Measurements from ENCODE around the gene CAB39.

DNA sequence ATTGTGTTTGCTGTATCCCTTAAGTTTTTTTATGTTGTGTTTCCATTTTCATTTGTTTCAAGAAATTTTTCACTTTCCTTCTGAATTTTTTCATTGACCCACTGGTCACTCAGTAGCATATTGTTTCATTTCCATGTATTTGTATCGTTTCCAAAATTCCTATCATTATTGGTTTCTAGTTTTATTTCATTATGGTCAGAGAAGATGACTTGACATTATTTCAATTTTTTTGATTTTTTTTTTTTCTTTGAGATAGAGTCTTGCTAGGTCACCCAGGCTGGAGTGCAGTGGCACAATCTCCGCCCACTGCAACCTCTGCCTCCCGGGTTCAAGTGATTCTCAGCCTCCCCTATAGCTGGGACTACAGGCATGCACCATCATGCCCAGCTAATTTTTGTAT is 11.3 kb upstream of the CAB39 start:
- TF ChIP-seq POLR2A (IDR thresholded peaks at IDR 0.05; ENCODE audit: low read depth, low read length) (no peak), POLR2AphosphoS5 (IDR thresholded peaks at IDR 0.05; ENCODE audit: low read depth, low read length) (no peak)
